Bronchial epithelial cell (primary cell): Measurements from ENCODE around the gene RBM45. TPM values are rescaled to one million over a fixed set of nuclear protein-coding genes. Genes with fewer than 3 reads are reported as not detected.

Experiments used
- DNase-seq: peaks from one replicate; pipeline ENCODE4 v3.0.0-alpha.2; 2010; ENCODE audit warnings: low read depth
- FAIRE-seq: peaks from 2 replicates; lab custom pipeline; 2011; peaks lifted over from hg19 to GRCh38; lab: Jason Lieb, UNC
- H3K27me3 ChIP-seq: 2 replicates; pipeline ENCODE4 v1.5.1; 2011; ENCODE audit warnings: low read length; ENCODE audit not compliant: control insufficient read depth, insufficient read depth
- H3K36me3 ChIP-seq: 2 replicates; pipeline ENCODE4 v1.5.1; 2011; ENCODE audit warnings: low read length; ENCODE audit not compliant: control insufficient read depth, insufficient read depth
- H3K4me3 ChIP-seq: 2 replicates; pipeline ENCODE4 v1.5.1; 2011; ENCODE audit warnings: mild to moderate bottlenecking, low read depth, low read length, control low read depth
- CTCF ChIP-seq: IDR thresholded peaks from 2 replicates; pipeline ENCODE4 v1.5.1; 2011; ENCODE audit warnings: mild to moderate bottlenecking, moderate library complexity, low read length, control low read depth, inconsistent platforms; ENCODE audit not compliant: insufficient read depth, severe bottlenecking
- total RNA-seq: library from RNA; depleted of rRNA; stranded (reverse); fragments of >200 nt; gene quantifications from 2 replicates; pipeline ENCODE4 v1.2.1, GENCODE V29; 2014

RBM45 gene
- total RNA-seq, 1 donor from 2014 or later = 22.1 TPM

GRCh38 chr2:178101321-178102079 is 10.7 kb upstream of the RBM45 start:
- H3K36me3 ChIP-seq = no peaks in the 10 kb centered on the region
- no peaks in the 10 kb centered on the region for H3K27me3 ChIP-seq
- peak; percentile 48 for DNase-seq
- H3K4me3 ChIP-seq = no peak overlapping the region
- no peak for FAIRE-seq
- no peak for TF ChIP-seq CTCF

GRCh38 chr2:178105566-178105965 is 6.7 kb upstream of the RBM45 start:
- FAIRE-seq (no peak), DNase-seq (no peak)
- TF ChIP-seq CTCF = no peak
- Histone ChIP-seq H3K27me3 (no peaks in the 10 kb centered on the region), H3K4me3 (no peak overlapping the region), H3K36me3 (no peaks in the 10 kb centered on the region)

- DNase-seq (no peak), FAIRE-seq (no peak)
- no peaks in the 10 kb centered on the region for H3K36me3 ChIP-seq
- no peak overlapping the region for H3K4me3 ChIP-seq
- TF ChIP-seq CTCF = no peak
- H3K27me3 ChIP-seq = no peaks in the 10 kb centered on the region
These were observed 6.2 kb upstream of the RBM45 start for GRCh38 chr2:178106053-178106452.

GRCh38 chr2:178108176-178108575 is 4.1 kb upstream of the RBM45 start:
- no peak for TF ChIP-seq CTCF
- Histone ChIP-seq H3K36me3 (no peaks in the 10 kb centered on the region), H3K27me3 (no peaks in the 10 kb centered on the region), H3K4me3 (no peak overlapping the region)
- FAIRE-seq = no peak
- DNase-seq = no peak

GRCh38 chr2:178109813-178110212 is 2.4 kb upstream of the RBM45 start:
- peak; percentile 37 for TF ChIP-seq CTCF
- FAIRE-seq (no peak), DNase-seq (peak; percentile 59)
- Histone ChIP-seq H3K4me3 (no peak overlapping the region), H3K27me3 (no peaks in the 10 kb centered on the region), H3K36me3 (no peaks in the 10 kb centered on the region)

- TF ChIP-seq CTCF = no peak
- FAIRE-seq (no peak), DNase-seq (no peak)
These were observed 1.6 kb upstream of the RBM45 start for GRCh38 chr2:178110681-178111080.

More at GRCh38 chr2:178110681-178111080, 1.6 kb upstream of the RBM45 start:
- H3K36me3 ChIP-seq = no peaks in the 10 kb centered on the region
- H3K27me3 ChIP-seq = no peaks in the 10 kb centered on the region
- no peak overlapping the region for H3K4me3 ChIP-seq
